OCI-LY3 (cell line): ENCODE measurements around the gene FAAP100.

Experiments used
- EZH2phosphoT487 ChIP-seq: fragments of 200-600 bp; shearing (Covaris generic); IDR thresholded peaks from 2 replicates; pipeline ENCODE4 v1.6.1; 2018; ENCODE audit warnings: antibody characterized with exemption, mixed run types, low read depth
- TF ChIP-seq, protein P1 (sequence below): fragments of 200-600, 300-600 bp; sonication (generic); IDR thresholded peaks from 2 replicates; pipeline ENCODE4 v1.5.1; 2014; ENCODE audit warnings: antibody characterized with exemption, low read length, low read depth

DNA sequence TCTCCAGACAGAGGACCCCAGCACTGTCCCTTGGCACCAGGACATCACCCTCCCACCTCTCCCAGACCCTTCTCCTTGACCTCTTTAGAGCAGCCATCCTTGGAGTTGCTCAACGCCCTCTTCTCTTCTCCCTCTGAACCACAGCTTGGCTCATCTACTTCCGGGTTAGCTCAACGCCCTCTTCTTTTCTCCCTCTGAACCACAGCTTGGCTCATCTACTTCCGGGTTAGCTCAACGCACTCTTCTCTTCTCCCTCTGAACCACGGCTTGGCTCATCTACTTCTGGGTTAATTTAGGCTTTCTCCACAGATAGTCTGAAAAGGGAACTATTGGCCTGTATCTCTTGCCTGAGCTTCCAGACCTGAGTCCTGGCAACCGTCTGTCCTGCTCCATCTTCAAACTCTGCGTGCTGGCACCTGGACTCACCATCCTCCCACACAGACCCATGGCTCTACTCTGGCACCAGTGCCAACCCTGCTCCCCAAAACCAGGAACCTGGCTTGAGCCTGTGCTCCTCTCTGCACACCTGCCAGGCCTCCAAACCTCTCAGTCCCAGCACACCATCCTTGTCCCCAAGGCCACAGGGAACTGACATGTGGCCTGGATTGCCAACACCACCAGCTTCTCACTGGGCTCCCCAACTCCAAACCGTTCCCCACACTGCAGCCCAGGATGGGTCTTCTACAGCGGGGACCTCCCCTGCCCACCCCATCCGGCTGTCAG lies 25.3 kb upstream of the FAAP100 start:
- TF ChIP-seq, protein P1, sequence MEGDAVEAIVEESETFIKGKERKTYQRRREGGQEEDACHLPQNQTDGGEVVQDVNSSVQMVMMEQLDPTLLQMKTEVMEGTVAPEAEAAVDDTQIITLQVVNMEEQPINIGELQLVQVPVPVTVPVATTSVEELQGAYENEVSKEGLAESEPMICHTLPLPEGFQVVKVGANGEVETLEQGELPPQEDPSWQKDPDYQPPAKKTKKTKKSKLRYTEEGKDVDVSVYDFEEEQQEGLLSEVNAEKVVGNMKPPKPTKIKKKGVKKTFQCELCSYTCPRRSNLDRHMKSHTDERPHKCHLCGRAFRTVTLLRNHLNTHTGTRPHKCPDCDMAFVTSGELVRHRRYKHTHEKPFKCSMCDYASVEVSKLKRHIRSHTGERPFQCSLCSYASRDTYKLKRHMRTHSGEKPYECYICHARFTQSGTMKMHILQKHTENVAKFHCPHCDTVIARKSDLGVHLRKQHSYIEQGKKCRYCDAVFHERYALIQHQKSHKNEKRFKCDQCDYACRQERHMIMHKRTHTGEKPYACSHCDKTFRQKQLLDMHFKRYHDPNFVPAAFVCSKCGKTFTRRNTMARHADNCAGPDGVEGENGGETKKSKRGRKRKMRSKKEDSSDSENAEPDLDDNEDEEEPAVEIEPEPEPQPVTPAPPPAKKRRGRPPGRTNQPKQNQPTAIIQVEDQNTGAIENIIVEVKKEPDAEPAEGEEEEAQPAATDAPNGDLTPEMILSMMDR = no peak
- TF ChIP-seq EZH2phosphoT487 = no peak
